Fibroblast of mammary gland (primary cell): ENCODE data around the gene OR5H6.

Experiments used
- DNase-seq: peaks from one replicate; pipeline ENCODE4 v3.0.0-alpha.2; 2010; ENCODE audit warnings: low read depth
- H3K4me3 ChIP-seq: 2 replicates; pipeline ENCODE4 v1.5.1; 2011; ENCODE audit warnings: low read depth, mild to moderate bottlenecking, low read length, moderate library complexity; ENCODE audit not compliant: control insufficient read depth
- CTCF ChIP-seq: conservative IDR thresholded peaks from 2 replicates; pipeline ENCODE4 v1.5.1; 2011; ENCODE audit warnings: low read depth, low read length, inconsistent platforms; ENCODE audit not compliant: control insufficient read depth, insufficient read depth

The OR5H6 gene

GRCh38 chr3:98263944-98264343 is at the start of gene OR5H6:
TSS of gene OR5H6 (plus strand) at chr3:98264244. CDS start at chr3:98264333, 89 bp downstream.
- no peak for TF ChIP-seq CTCF
- H3K4me3 ChIP-seq = no peak within 1 kb of the TSS
- DNase-seq = no peak

GRCh38 chr3:98215051-98215450 is 49.0 kb upstream of the OR5H6 start:
- no peak overlapping the region for H3K4me3 ChIP-seq
- DNase-seq = no peak
- TF ChIP-seq CTCF = no peak

- DNase-seq = no peak
- no peak for TF ChIP-seq CTCF
These were observed 40.0 kb upstream of the OR5H6 start for GRCh38 chr3:98223907-98224672.

GRCh38 chr3:98232489-98232888 is 31.6 kb upstream of the OR5H6 start:
- TF ChIP-seq CTCF = no peak
- no peak overlapping the region for H3K4me3 ChIP-seq
- no peak for DNase-seq

More at GRCh38 chr3:98223907-98224672, 40.0 kb upstream of the OR5H6 start:
- H3K4me3 ChIP-seq = no peak overlapping the region

- H3K4me3 ChIP-seq = no peak overlapping the region
- no peak for TF ChIP-seq CTCF
- no peak for DNase-seq
These were observed 30.6 kb upstream of the OR5H6 start for GRCh38 chr3:98233468-98233867.

- no peak overlapping the region for H3K4me3 ChIP-seq
- DNase-seq = no peak
- TF ChIP-seq CTCF = no peak
These were observed 23.9 kb upstream of the OR5H6 start for GRCh38 chr3:98240131-98240530.
